ENCODE data around the gene KIDINS220.
"Not testable (repeated sequence)": the region's sequence is repeated elsewhere in the genome, so short reads cannot be mapped to it uniquely, and the experiment has no call there.

KIDINS220 gene

GRCh38 chr2:8750221-8750620, 87.2 kb downstream of the KIDINS220 start:
- no peak for DNase-seq

- DNase-seq = no peak
These were observed 94.2 kb downstream of the KIDINS220 start for GRCh38 chr2:8743261-8743660.

DNA sequence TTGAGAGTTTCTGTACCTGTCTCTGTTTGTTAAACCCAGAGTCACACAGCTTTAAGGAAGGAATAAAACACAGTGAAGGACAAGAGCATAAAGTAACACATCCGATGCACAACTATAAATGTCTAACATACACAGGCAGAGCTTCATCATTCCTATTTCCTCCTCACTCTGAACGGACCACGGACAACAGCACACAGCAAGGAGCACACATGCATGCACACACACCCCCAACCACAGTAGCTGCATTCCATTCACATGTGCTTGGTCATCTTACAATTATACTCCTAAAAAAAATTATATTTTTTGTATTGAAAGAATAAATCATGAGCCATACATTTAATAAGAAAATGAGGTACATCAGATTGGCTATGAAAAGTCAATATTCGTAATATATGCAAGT, 97.3 kb downstream of the KIDINS220 start:
- DNase-seq = no peak

DNA sequence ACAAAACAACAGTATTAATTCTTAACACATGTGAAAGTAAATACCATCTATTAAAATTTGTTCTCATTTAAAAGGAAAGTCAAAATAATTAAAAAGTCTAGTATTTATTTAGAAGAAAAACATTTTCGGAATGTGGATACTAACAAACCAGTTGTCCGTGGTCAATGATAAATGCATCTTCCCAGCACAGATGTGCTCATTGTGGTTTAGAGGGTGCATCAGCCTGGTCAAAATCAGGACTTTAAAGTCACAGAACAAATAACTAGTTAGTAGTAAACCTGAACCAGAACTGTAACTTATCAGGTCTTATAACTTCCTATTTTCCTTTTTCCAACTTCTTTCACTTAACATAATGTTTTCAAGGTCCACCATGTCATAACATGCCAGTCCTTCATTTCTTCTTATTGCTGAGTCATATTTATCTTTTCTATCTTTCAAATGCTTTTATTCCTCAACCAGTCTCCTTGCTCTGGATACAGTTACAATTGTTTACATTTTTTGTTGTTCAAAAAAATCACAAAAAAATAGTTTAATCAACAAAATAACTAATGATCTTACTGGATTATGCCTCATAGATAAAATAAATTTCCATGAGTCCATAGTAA, 99.7 kb downstream of the KIDINS220 start:
- DNase-seq = no peak

DNA sequence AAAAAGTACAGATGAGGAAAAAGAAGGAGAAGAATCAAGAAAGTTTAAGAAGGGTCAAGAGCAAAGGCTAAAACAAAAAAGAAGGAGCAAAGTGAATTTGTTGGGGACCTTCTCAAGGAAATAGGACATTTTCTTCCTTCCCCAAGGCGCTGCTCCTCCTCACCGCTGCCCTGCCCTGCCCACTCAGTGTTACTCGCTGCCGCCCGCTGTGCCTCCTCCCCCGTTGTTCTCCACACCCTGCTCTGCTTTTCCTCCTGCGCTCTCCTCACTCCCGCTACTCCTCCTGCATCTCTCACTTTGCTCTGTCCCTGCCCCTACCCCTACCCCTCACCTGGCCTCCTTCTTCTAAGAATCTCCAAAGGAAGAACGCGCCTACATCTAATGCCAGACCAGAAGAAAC, 104.8 kb downstream of the KIDINS220 start:
- no peak for DNase-seq

DNA sequence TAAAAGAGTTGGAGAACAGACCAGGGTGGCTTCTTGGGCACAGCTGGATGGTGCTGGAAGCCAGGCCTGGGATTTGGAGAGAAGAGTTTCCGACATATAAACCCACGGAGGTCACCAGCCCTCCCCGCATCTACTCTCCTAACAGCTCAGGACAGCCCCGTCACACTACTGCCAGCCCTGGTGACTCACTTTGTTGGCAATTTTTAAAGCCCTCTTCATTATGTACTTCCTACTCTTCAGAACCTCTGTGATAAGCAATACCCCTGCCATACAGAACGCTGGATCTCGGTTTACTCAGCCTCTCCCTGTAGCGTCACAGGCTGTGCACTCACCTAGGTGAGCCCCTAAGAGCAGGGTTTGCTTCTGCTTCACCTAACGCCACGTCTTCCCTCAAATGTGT, 107.5 kb downstream of the KIDINS220 start:
- DNase-seq = no peak

DNA sequence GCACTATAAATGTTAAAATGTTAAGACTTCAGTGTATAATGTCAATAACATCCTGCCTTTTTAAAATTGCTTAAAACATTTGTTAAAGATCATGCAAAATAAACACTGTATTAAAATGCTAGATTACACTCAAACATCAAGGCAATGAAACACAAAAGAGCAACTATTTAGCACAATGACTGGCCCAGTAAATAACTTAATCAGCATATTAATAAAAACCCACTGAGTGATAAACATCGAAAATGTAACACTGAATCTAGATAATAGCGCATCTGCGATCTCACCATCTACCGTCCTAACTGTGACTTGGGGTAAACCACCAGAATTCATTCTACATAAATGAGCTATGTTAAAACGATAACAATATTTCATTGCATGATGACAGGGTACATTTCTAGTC, 108.3 kb downstream of the KIDINS220 start:
- DNase-seq = not testable (repeated sequence)

- no peak for DNase-seq
These were observed 109.0 kb downstream of the KIDINS220 start for GRCh38 chr2:8728305-8729015.

DNA sequence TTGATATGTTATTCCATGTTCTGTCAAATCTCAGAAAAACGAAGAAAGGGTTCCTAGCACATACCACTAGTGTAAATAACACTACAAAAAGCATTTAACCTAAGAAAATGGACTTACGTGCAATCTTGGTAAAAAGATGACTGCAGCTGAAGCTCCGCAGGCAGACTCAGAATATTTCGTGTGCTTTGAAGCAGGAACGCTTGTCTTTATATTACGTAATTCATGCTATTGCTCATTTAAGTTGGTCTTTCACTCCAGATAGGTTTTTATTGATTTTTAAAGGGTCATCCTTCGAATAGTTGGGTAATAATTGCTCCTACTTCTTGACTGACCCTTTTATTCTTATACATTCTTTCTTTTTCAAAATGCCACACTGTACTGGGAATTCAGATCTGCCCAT, 111.6 kb downstream of the KIDINS220 start:
- no peak for DNase-seq

DNA sequence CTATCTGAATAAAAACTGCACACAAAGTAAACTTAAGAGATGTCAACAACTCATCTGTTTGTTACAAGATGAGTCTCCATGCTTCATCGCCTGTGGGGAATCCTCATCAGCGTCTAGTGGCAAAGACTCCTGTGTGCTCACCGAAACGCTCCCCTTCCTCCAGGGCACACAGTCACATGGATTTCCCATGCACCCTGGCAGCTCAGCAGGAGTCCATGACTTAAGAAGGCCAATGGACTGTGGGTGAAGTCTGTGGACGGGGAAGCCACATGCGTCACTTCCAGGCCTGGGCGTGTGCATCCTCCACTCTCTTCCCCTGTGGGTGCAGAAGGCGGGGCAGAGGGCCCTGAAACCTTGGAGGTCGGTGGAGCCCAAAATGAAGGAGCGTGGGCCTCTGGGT, 114.4 kb downstream of the KIDINS220 start:
- DNase-seq = no peak

DNA sequence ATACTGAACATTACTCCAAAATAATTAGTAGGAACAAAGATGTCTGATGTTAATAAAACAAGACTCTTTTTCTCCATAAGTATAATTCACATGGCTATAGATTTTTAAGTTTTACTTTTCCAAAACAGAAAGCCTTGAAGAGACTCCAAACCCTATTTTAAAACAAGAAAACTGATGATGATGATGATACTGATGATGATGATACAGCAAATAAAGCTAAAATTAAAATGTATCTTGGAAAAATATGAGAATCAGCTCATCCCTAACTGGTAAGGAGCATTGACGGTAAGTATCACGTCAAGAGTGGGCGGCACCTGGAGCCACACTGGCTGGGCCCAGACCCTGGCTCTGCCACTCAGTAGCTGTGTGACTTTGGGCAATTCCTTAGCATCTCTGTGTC, 116.0 kb downstream of the KIDINS220 start:
- DNase-seq = no peak

DNA sequence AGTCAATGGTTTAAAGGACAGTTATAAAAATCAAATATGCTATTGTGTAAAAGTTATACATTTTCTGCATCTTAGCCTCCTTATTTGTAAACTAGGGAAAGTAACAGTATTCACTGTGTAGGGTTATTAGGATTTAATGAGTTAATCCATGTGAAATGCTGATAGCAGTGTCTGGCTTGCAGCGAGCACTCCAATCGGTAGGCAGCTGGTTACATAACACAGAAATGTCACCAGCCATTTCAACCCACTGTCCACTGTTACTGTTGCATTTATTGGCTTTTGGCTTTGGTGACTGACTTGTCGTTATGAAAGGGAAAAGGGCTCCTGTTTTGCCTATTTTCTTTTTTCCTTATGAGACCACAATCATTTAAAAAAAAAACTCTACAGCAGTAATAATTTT, 116.7 kb downstream of the KIDINS220 start:
- no peak for DNase-seq

DNA sequence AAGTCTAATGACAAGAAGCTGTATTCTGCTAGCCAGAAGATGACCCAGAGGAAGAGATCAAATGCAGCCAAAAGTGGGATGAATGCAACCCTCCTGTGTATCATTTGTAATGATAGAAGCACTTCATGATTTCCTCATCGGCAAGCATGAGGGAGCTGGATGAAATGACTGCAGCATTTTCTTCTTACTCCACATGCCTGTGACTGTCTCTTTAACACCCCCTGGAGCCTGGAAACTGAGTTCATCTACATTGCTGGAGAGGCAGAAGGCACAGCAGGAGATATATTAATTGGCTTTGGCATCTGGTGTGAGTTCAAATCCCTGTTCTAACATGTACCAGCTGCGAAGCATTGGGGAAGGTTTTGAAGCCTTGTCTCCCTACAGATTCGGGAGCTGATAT, 117.9 kb downstream of the KIDINS220 start:
- no peak for DNase-seq

DNA sequence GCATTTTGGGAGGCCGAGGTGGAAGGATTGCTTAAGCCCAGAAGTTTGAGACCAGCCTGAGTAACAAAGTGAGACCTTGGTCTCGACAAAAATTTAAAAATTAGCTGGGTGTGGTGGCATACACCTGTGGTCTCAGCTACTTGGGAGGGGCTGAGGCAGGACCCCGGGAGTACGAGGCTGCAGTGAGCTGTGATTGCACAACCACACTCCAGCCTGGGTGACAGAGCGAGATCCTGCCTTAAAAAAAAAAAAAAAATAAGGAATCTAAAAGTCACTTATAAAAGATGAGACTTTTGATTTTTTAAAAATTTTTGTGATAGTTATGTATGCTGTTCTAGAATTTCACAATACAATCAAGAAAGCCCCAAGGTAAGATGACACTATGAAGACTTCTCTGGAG, 122.4 kb downstream of the KIDINS220 start:
- no peak for DNase-seq

DNA sequence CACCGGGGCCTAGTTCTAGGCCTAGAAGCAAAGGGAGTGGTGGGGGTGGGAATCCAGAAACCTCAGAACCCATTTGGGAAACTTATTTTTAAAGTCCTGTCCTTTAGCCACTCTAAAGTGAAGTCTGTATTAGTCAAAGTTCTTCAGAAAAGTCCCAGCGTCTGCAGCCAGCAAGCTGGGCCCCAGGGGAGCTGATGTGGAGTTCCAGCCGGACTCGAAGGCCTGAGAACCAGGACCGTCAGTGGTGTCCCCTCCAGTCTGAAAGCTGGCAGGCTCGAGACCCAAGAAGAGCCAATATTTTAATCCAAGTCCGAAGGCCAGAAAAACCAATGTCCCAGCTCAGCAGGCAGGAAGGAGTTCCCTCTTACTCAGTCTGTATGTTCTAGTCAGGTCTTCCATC, 123.1 kb downstream of the KIDINS220 start:
- DNase-seq = no peak

GRCh38 chr2:8710951-8711350, 126.5 kb downstream of the KIDINS220 start:
- no peak for DNase-seq

GRCh38 chr2:8709611-8710010, 127.8 kb downstream of the KIDINS220 start:
- no peak for DNase-seq

- no peak for DNase-seq
These were observed 132.5 kb downstream of the KIDINS220 start for GRCh38 chr2:8704906-8705305.

GRCh38 chr2:8701681-8702379, 135.6 kb downstream of the KIDINS220 start:
- DNase-seq = no peak

- no peak for DNase-seq
These were observed 137.6 kb downstream of the KIDINS220 start for GRCh38 chr2:8699839-8700238.

DNA sequence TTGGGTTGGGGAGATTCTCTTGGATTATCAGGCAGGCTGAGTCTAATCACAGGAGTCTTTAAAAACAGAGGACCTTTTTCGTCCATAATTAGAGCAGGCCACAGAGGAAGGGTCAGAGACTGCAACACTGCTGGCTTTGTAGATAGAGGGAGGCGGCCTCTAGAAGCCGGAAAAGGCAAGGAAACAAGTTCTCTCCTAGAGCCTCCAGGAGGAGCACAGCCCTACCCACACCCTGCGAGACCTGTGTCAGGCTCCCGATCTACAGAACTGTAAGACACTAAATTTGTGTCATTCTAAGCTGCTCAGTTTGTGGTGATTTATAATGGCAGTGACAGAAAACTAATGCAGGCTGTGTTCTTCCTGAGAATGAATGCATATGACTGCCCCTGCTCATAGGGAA, 140.2 kb downstream of the KIDINS220 start:
- no peak for DNase-seq

DNA sequence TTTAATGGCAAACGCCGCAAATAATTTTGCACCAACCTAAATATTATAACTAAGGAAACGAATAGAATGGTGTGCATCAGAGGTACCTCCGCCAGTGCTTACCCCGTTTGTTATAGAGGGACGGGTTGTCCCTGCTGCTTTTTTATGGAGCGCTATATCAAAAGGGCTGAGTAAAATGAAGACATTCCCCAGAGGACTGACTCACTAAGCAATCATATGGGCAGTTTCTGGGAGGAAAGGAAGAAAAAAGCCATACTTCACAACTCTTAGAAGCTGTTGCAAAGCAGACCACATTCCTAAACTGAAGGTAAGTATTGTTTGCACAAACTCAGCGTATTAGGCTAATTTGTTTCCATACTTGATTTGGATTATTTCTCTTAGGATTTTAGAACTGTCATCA, 142.7 kb downstream of the KIDINS220 start:
- DNase-seq = no peak

DNA sequence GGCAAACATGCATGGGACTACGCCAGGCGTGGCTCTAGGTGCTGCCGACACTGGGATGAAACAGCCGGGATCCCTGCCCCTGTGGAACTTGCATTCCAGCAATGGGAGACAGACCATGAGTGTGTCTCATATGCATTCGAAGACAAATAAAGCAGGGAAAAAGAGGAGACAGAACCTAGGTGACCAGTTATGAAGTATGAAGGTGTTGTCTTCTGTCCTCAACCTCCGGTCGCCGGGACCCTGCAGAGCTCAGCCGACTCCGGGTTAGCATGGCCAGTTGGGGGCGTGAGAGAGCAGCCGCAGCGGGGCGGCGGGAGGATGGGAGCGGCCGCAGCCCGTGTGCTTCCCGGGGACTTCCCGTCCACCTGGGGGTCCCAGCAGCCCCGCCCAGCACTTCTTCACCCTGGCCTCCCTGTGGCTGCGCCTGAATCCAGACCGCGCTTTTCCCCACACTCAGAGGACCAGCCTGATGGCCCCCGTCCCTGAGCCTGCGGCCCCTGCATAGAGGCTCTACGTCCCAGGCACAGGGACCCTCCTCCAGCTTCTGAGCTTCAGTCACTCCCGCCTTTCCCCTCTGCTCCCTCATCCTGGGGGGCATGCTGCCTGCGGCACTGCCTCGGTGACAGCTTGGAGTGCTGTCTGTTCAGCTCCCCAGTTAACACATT, 144.1 kb downstream of the KIDINS220 start:
- DNase-seq = no peak

GRCh38 chr2:8692783-8693156, 144.6 kb downstream of the KIDINS220 start:
- DNase-seq = no peak
